GM12878 (cell line): Measurements from ENCODE around the gene ORMDL1. TPM values are rescaled to one million over a fixed set of nuclear protein-coding genes. Genes with fewer than 3 reads are reported as not detected.
A peak's percentile ranks its signal among the peaks of the same experiment; 100 is the strongest.

ENCODE experiments used
- BHLHE40 ChIP-seq, 2 experiments: fragments of 450-650 bp in 1 of 2; IDR thresholded peaks; 2 replicates each; pipeline ENCODE4 v1.6.1; 2011 to 2017; ENCODE audit warnings: low read depth in 2 of 2, borderline replicate concordance in 1 of 2, improper control_type of control experiment in 1 of 2, low read length in 1 of 2, mild to moderate bottlenecking in 1 of 2
- CBFB ChIP-seq: IDR thresholded peaks from 2 replicates; pipeline ENCODE4 v1.6.1; 2016; ENCODE audit warnings: antibody characterized with exemption, low read depth
- HDGF ChIP-seq: fragments of 450-650 bp; IDR thresholded peaks from 2 replicates; pipeline ENCODE4 v1.6.1; 2016; ENCODE audit warnings: antibody characterized with exemption
- IRF4 ChIP-seq: IDR thresholded peaks from 2 replicates; pipeline ENCODE4 v1.6.1; 2011; ENCODE audit warnings: low read depth, low read length
- MTA2 ChIP-seq: fragments of 450-650 bp; IDR thresholded peaks from 2 replicates; pipeline ENCODE4 v1.6.1; 2016; ENCODE audit warnings: low read depth, mild to moderate bottlenecking, moderate library complexity
- PAX5 ChIP-seq: IDR thresholded peaks from 2 replicates; pipeline ENCODE4 v1.6.1; 2011; ENCODE audit warnings: low read depth, low read length, borderline replicate concordance
- RBBP5 ChIP-seq: fragments of 200-600 bp; sonication (generic); conservative IDR thresholded peaks from 2 replicates; pipeline ENCODE4 v1.6.1; 2016
- polyA plus RNA-seq, 11 experiments: library from polyadenylated mRNA; depleted of rRNA in 4 of 11; unstranded in 6 of 11; stranded (reverse) in 5 of 11; fragments of >200 nt; fragmentation: Nextera tagmentation in 4 of 11; fragmentation: Illumina TruSeq in 1 of 11; extraction: Ambion mirVana in 4 of 11; extraction: Trizol in 1 of 11; gene quantifications; 1 replicate in 1 of 11; 2 replicates in 10 of 11; pipeline versions ENCODE4 v1.2.1 to v1.2.3, GENCODE V29; 2011 to 2016; ENCODE audit warnings: inconsistent platforms in 2 of 11, missing spikeins in 2 of 11, low read depth in 1 of 11
- total RNA-seq, 4 experiments: library from RNA; depleted of rRNA in 3 of 4; stranded (reverse); fragments of >200 nt in 3 of 4; fragmentation: Illumina TruSeq in 1 of 4; extraction: Trizol in 1 of 4; gene quantifications; 2 replicates each; pipeline versions ENCODE4 v1.2.1 to v1.2.3, GENCODE V29; 2013 to 2021
- TF ChIP-seq, protein P1 (sequence below): fragments of 450-650 bp; IDR thresholded peaks from 2 replicates; pipeline ENCODE4 v1.6.1; 2017; ENCODE audit warnings: mild to moderate bottlenecking, moderate library complexity
- TF ChIP-seq, protein P2 (sequence below): fragments of 150-350 bp; IDR thresholded peaks from 2 replicates; pipeline ENCODE4 v1.6.1; 2014; ENCODE audit warnings: mild to moderate bottlenecking, low read depth, low read length
- TF ChIP-seq, protein P3 (sequence below): fragments of 450-650 bp; formaldehyde crosslinking; IDR thresholded peaks from 2 replicates; pipeline ENCODE4 v1.4.0; 2022; ENCODE audit warnings: mild to moderate bottlenecking, moderate library complexity
- TF ChIP-seq, protein P4 (sequence below): fragments of 150-350 bp; IDR thresholded peaks from 2 replicates; pipeline ENCODE4 v1.6.1; 2016; ENCODE audit warnings: low read depth, low read length
- TF ChIP-seq, protein P5 (sequence below): fragments of 450-650 bp; IDR thresholded peaks from 2 replicates; pipeline ENCODE4 v1.6.1; 2017; ENCODE audit warnings: mild to moderate bottlenecking, low read depth, inconsistent platforms; ENCODE audit not compliant: poor library complexity, severe bottlenecking

ORMDL1 gene
- total and polyA plus RNA-seq, 10 of the 15 experiments (the other 5 are each of a cell fraction or from before 2014, with no cell fraction given) = 62.6 to 161 (median 95.7) TPM

DNA sequence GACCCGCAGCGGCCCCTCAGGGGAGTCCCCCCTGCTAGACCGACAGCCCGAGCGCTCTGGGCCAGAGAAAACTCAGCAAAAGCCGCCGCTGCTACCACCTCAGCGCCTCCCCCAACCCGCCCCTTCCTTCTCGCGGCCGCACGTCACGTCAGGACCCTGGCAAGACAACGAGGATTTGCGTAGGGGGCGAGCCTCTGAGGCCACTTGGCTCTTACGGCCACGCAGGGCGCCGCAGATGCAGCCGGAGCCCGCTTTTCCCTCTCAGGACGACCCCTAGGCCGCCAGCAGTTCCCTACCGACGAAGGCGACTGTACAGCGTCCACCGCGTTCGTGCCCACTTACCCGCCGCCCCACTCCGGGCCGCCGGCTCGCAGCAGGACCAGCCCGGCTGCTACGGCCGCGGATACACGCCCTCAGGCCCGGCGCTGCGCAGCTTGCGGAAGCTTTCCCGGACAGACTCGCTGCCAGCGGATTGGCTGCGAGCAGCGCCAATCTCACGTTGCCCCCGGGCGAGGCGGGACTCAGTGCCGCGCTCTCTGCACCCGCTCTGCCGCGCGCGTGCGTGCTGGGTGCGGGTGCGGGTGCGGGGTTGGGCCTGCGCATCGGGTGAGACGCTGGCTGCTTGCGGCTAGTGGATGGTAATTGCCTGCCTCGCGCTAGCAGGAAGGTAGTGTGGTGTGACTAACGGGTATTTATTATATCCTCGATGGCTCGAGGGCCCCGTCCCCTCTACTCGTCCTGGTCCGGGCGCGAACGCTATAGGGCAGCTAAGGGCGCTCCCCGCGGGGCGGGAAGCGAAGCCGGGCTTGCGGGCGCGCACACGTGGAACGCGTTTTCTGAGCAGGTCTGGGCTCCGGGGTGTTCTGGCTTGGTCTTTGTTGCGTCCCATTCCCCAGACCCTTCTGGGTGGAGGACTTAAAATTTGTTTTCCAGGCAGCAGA lies at the start of gene ORMDL1, which contains the start of gene PMS1 (continued):
- TF ChIP-seq, protein P1, sequence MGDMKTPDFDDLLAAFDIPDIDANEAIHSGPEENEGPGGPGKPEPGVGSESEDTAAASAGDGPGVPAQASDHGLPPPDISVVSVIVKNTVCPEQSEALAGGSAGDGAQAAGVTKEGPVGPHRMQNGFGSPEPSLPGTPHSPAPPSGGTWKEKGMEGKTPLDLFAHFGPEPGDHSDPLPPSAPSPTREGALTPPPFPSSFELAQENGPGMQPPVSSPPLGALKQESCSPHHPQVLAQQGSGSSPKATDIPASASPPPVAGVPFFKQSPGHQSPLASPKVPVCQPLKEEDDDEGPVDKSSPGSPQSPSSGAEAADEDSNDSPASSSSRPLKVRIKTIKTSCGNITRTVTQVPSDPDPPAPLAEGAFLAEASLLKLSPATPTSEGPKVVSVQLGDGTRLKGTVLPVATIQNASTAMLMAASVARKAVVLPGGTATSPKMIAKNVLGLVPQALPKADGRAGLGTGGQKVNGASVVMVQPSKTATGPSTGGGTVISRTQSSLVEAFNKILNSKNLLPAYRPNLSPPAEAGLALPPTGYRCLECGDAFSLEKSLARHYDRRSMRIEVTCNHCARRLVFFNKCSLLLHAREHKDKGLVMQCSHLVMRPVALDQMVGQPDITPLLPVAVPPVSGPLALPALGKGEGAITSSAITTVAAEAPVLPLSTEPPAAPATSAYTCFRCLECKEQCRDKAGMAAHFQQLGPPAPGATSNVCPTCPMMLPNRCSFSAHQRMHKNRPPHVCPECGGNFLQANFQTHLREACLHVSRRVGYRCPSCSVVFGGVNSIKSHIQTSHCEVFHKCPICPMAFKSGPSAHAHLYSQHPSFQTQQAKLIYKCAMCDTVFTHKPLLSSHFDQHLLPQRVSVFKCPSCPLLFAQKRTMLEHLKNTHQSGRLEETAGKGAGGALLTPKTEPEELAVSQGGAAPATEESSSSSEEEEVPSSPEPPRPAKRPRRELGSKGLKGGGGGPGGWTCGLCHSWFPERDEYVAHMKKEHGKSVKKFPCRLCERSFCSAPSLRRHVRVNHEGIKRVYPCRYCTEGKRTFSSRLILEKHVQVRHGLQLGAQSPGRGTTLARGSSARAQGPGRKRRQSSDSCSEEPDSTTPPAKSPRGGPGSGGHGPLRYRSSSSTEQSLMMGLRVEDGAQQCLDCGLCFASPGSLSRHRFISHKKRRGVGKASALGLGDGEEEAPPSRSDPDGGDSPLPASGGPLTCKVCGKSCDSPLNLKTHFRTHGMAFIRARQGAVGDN = 0 out of 2 replicates have a peak, but pooled peaks have one; percentile 62
- TF ChIP-seq BHLHE40 (IDR thresholded peaks at IDR 0.05; ENCODE audit: borderline replicate concordance in 1 of 2, low read depth in 2 of 2, low read length in 1 of 2) (peak; percentile 57 to 84; a peak in 3 of 4 replicates), MTA2 (peak; percentile 31; the same call in 1 of the 2 replicates), HDGF (peak; percentile 82), PAX5 (no peak), RBBP5 (no peak), IRF4 (no peak), CBFB (peak; percentile 16; the same call in 1 of the 2 replicates)
- TF ChIP-seq, protein P2, sequence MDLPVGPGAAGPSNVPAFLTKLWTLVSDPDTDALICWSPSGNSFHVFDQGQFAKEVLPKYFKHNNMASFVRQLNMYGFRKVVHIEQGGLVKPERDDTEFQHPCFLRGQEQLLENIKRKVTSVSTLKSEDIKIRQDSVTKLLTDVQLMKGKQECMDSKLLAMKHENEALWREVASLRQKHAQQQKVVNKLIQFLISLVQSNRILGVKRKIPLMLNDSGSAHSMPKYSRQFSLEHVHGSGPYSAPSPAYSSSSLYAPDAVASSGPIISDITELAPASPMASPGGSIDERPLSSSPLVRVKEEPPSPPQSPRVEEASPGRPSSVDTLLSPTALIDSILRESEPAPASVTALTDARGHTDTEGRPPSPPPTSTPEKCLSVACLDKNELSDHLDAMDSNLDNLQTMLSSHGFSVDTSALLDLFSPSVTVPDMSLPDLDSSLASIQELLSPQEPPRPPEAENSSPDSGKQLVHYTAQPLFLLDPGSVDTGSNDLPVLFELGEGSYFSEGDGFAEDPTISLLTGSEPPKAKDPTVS = 0 out of 2 replicates have a peak, but pooled peaks have one; percentile 17
- TF ChIP-seq, protein P3, sequence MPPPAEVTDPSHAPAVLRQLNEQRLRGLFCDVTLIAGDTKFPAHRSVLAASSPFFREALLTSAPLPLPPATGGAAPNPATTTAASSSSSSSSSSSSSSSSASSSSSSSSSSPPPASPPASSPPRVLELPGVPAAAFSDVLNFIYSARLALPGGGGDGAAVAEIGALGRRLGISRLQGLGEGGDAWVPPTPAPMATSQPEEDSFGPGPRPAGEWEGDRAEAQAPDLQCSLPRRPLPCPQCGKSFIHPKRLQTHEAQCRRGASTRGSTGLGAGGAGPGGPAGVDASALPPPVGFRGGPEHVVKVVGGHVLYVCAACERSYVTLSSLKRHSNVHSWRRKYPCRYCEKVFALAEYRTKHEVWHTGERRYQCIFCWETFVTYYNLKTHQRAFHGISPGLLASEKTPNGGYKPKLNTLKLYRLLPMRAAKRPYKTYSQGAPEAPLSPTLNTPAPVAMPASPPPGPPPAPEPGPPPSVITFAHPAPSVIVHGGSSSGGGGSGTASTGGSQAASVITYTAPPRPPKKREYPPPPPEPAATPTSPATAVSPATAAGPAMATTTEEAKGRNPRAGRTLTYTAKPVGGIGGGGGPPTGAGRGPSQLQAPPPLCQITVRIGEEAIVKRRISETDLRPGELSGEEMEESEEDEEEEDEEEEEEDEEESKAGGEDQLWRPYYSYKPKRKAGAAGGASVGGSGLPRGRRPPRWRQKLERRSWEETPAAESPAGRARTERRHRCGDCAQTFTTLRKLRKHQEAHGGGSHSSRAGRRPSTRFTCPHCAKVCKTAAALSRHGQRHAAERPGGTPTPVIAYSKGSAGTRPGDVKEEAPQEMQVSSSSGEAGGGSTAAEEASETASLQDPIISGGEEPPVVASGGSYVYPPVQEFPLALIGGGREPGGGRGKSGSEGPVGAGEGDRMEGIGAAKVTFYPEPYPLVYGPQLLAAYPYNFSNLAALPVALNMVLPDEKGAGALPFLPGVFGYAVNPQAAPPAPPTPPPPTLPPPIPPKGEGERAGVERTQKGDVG (CRISPR knock-in tag) = no peak
- TF ChIP-seq, protein P4, sequence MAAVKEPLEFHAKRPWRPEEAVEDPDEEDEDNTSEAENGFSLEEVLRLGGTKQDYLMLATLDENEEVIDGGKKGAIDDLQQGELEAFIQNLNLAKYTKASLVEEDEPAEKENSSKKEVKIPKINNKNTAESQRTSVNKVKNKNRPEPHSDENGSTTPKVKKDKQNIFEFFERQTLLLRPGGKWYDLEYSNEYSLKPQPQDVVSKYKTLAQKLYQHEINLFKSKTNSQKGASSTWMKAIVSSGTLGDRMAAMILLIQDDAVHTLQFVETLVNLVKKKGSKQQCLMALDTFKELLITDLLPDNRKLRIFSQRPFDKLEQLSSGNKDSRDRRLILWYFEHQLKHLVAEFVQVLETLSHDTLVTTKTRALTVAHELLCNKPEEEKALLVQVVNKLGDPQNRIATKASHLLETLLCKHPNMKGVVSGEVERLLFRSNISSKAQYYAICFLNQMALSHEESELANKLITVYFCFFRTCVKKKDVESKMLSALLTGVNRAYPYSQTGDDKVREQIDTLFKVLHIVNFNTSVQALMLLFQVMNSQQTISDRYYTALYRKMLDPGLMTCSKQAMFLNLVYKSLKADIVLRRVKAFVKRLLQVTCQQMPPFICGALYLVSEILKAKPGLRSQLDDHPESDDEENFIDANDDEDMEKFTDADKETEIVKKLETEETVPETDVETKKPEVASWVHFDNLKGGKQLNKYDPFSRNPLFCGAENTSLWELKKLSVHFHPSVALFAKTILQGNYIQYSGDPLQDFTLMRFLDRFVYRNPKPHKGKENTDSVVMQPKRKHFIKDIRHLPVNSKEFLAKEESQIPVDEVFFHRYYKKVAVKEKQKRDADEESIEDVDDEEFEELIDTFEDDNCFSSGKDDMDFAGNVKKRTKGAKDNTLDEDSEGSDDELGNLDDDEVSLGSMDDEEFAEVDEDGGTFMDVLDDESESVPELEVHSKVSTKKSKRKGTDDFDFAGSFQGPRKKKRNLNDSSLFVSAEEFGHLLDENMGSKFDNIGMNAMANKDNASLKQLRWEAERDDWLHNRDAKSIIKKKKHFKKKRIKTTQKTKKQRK = no peak
- TF ChIP-seq, protein P5, sequence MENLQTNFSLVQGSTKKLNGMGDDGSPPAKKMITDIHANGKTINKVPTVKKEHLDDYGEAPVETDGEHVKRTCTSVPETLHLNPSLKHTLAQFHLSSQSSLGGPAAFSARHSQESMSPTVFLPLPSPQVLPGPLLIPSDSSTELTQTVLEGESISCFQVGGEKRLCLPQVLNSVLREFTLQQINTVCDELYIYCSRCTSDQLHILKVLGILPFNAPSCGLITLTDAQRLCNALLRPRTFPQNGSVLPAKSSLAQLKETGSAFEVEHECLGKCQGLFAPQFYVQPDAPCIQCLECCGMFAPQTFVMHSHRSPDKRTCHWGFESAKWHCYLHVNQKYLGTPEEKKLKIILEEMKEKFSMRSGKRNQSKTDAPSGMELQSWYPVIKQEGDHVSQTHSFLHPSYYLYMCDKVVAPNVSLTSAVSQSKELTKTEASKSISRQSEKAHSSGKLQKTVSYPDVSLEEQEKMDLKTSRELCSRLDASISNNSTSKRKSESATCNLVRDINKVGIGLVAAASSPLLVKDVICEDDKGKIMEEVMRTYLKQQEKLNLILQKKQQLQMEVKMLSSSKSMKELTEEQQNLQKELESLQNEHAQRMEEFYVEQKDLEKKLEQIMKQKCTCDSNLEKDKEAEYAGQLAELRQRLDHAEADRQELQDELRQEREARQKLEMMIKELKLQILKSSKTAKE = no peak
